ENCODE data around the gene C18orf32.
A peak's percentile ranks its signal among the peaks of the same experiment; 100 is the strongest.
"Not testable (repeated sequence)": the region's sequence is repeated elsewhere in the genome, so short reads cannot be mapped to it uniquely, and the experiment has no call there.

Gene C18orf32

GRCh38 chr18:49467599-49467998 lies 19.4 kb downstream of the C18orf32 start:
- no peak for DNase-seq (ENCODE audit: low spot score)

GRCh38 chr18:49467019-49467563 lies 19.9 kb downstream of the C18orf32 start:
- no peak for DNase-seq (ENCODE audit: low spot score)

GRCh38 chr18:49464718-49465598 lies 22.1 kb downstream of the C18orf32 start:
- DNase-seq (ENCODE audit: low spot score) = no peak

GRCh38 chr18:49461602-49461977 lies 25.4 kb downstream of the C18orf32 start:
- no peak for DNase-seq (ENCODE audit: low spot score)

DNA sequence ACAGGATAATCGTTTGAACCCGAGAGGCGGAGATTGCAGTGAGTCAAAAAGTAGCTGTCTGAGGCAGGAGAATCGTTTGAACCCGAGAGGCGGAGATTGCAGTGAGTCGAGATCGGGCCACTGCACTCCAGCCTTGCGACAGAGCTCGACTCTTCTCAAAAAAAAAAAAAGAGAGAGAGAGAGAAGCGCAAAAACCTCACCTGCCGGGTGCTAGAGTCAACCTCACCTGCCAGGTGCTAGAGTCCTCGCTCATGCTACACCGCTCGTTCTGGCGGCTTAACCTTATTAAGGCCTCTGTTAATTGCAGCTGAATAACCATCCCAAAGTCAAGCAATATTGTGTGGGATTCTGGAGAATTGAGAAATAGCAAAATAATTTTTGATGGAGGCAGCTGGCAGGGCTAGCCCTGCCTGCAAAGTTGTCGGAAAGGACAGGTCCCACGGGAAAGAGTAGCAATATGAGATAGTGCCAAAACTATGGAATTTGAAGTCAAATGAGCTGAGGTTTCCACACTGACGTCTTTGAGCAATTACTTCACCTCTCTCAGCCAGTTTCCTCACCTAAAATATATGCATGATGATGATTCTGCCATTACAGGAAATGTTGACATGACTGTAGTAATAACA lies 25.9 kb downstream of the C18orf32 start:
- DNase-seq (ENCODE audit: low spot score) = no peak

GRCh38 chr18:49459404-49460171 lies 27.4 kb downstream of the C18orf32 start:
- DNase-seq (ENCODE audit: low spot score) = peak; percentile 33

DNA sequence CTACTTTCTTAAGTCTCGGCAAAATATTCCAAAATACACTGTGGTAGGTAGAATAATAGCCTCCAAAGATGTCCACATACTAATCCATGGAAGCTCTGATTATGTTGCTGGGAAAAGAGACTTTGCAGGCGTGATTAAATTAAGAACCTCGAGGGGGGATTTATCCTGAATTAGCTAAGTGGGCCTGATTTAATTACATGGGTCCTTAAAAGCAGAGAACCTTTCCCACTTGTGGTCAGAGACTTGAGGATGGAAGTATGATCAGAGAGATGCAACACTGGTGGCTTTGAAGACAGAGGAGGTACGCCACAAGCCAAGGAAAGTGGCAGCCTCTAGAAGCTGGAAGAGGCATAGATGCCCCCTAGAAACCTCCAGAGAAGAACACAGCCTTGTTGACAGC lies 29.4 kb downstream of the C18orf32 start:
- DNase-seq (ENCODE audit: low spot score) = no peak

GRCh38 chr18:49456794-49457193 lies 30.2 kb downstream of the C18orf32 start:
- DNase-seq (ENCODE audit: low spot score) = no peak

- not testable (repeated sequence) for DNase-seq (ENCODE audit: low spot score)
Measured at GRCh38 chr18:49452534-49452933, 34.5 kb downstream of the C18orf32 start.

- no peak for DNase-seq (ENCODE audit: low spot score)
Measured at GRCh38 chr18:49447810-49448745, 39.0 kb downstream of the C18orf32 start.

- no peak for DNase-seq (ENCODE audit: low spot score)
Measured at GRCh38 chr18:49446481-49446880, 40.6 kb downstream of the C18orf32 start.

DNA sequence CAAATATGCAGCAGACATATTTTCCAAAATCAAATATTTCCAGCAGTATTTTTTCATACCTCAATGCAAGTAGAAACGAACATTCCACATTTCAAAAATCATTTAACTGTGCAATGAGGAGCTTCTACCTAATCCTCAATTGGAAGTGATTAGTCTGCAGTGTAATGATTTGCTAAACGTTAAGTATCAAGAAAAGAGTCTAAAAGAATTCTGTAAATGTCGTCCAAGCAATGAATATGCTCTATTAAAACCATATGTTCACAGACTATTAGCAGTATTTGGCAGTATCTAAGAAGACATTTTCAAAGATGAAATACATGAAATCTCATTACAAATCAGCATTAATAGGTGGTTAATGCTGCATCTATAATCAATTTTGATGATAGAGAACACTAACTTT lies 42.5 kb downstream of the C18orf32 start:
- DNase-seq (ENCODE audit: low spot score) = no peak

DNA sequence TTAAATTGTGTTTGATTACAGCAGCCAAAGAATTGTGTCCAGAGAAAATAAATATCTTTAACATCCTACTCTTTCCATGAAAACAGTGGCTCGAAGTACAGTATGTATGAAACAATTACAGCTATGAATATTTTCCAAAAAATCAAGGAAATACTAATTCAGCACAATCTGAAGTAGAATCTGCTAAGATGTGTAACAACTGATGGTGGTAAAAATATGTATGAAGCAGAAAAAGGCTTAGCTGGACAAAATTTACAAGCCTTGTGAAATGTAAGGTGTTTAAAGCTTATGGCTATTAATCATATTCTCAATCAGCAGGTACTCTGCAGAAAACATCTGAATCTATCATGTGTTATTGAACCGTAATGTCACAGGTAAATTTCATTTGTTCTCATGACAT lies 43.2 kb downstream of the C18orf32 start:
- no peak for DNase-seq (ENCODE audit: low spot score)

- no peak for DNase-seq (ENCODE audit: low spot score)
Measured at GRCh38 chr18:49441338-49441938, 45.6 kb downstream of the C18orf32 start.

- no peak for DNase-seq (ENCODE audit: low spot score)
Measured at GRCh38 chr18:49435170-49435569, 51.9 kb downstream of the C18orf32 start.

- DNase-seq (ENCODE audit: low spot score) = no peak
Measured at GRCh38 chr18:49432602-49433001, 54.4 kb downstream of the C18orf32 start.

- DNase-seq (ENCODE audit: low spot score) = no peak
Measured at GRCh38 chr18:49431165-49431962, 55.7 kb downstream of the C18orf32 start.

All from Ammon's horn (tissue), 1 donor.